Endothelial cell of umbilical vein (primary cell): ENCODE data around the gene GPRC6A.

Source experiments
- CTCF ChIP-seq, 2 donors: IDR thresholded peaks; 1 replicate in 1 of 2; 2 replicates in 1 of 2; pipeline ENCODE4 v1.5.1; 2011; ENCODE audit warnings: low read length in 2 of 2, mild to moderate bottlenecking in 2 of 2, moderate library complexity in 2 of 2, control low read depth in 1 of 2, inconsistent platforms in 1 of 2, low read depth in 1 of 2; ENCODE audit not compliant: insufficient read depth in 1 of 2; ENCODE audit errors: extremely low read depth in 1 of 2
- EZH2 ChIP-seq: IDR thresholded peaks from 2 replicates; pipeline ENCODE4 v1.6.1; 2012; ENCODE audit warnings: borderline replicate concordance, low read depth, mild to moderate bottlenecking, moderate library complexity, low read length, inconsistent platforms; ENCODE audit not compliant: severe bottlenecking
- MYC ChIP-seq: IDR thresholded peaks from one replicate; pipeline ENCODE4 v1.6.1; 2011; ENCODE audit warnings: mild to moderate bottlenecking, low read depth, low read length
- POLR2A ChIP-seq: IDR thresholded peaks from 2 replicates; pipeline ENCODE4 v1.6.1; 2012; ENCODE audit warnings: low read depth, mild to moderate bottlenecking, control low read depth, low read length
- POLR2AphosphoS5 ChIP-seq: IDR thresholded peaks from 2 replicates; pipeline ENCODE4 v1.6.1; 2012; ENCODE audit warnings: low read depth, mild to moderate bottlenecking, control low read depth, low read length, moderate library complexity; ENCODE audit not compliant: insufficient read depth

- TF ChIP-seq CTCF (IDR thresholded peaks at IDR 0.05; ENCODE audit: extremely low read depth in 1 of 2, insufficient read depth in 1 of 2, low read depth in 1 of 2, low read length in 2 of 2): no peak
- no peak for TF ChIP-seq POLR2A
- TF ChIP-seq EZH2: no peak
- TF ChIP-seq POLR2AphosphoS5: no peak
- no peak for TF ChIP-seq MYC
Observed at GRCh38 chr6:116793224-116793623, 35.7 kb downstream of the GPRC6A start.
